Mesenchymal stem cell (in vitro differentiated cells and primary cell): Measurements from ENCODE around the gene LRP4.

ENCODE experiments used
- DNase-seq: peaks from one replicate; pipeline ENCODE4 v3.0.0-alpha.2; 2013
- H2AFZ ChIP-seq: one replicate; pipeline ENCODE4 v1.6.1; 2013; ENCODE audit warnings: low read depth, mild to moderate bottlenecking, control low read depth, inconsistent platforms, low read length, moderate library complexity
- H2AK5ac ChIP-seq: 2 replicates; pipeline ENCODE4 v1.6.1; 2013; ENCODE audit warnings: low read length, moderate library complexity, mild to moderate bottlenecking, inconsistent platforms; ENCODE audit not compliant: severe bottlenecking
- H2BK120ac ChIP-seq: one replicate; pipeline ENCODE4 v1.6.1; 2013; ENCODE audit warnings: low read depth, mild to moderate bottlenecking, inconsistent platforms, low read length, moderate library complexity
- H2BK12ac ChIP-seq, 2 experiments: one replicate each; pipeline ENCODE4 v1.6.1; 2013; ENCODE audit warnings: inconsistent platforms in 2 of 2, low read length in 2 of 2, mild to moderate bottlenecking in 2 of 2, moderate library complexity in 2 of 2, control low read depth in 1 of 2
- H2BK15ac ChIP-seq: one replicate; pipeline ENCODE4 v1.6.1; 2013; ENCODE audit warnings: mild to moderate bottlenecking, low read depth, inconsistent platforms; ENCODE audit not compliant: poor library complexity, severe bottlenecking
- H2BK5ac ChIP-seq: 2 replicates; pipeline ENCODE4 v1.6.1; 2013; ENCODE audit warnings: low read depth, mild to moderate bottlenecking, low read length, control low read depth, inconsistent platforms; ENCODE audit not compliant: poor library complexity, severe bottlenecking
- H3K14ac ChIP-seq, 2 experiments: one replicate each; pipeline ENCODE4 v1.6.1; 2013; ENCODE audit warnings: inconsistent platforms in 2 of 2, low read length in 2 of 2, control low read depth in 1 of 2, mild to moderate bottlenecking in 1 of 2, moderate library complexity in 1 of 2
- H3K18ac ChIP-seq, 2 experiments: one replicate each; pipeline ENCODE4 v1.6.1; 2013; ENCODE audit warnings: inconsistent platforms in 2 of 2, low read length in 2 of 2, control low read depth in 1 of 2, low read depth in 1 of 2, mild to moderate bottlenecking in 1 of 2
- H3K23ac ChIP-seq, 2 experiments: one replicate each; pipeline ENCODE4 v1.6.1; 2013; ENCODE audit warnings: inconsistent platforms in 2 of 2, low read length in 2 of 2, mild to moderate bottlenecking in 2 of 2, moderate library complexity in 2 of 2, control low read depth in 1 of 2
- H3K27ac ChIP-seq: 2 replicates; pipeline ENCODE4 v1.5.1; 2013; ENCODE audit warnings: mild to moderate bottlenecking, moderate library complexity, low read length, control low read depth, inconsistent platforms; ENCODE audit not compliant: poor library complexity, severe bottlenecking
- H3K27me3 ChIP-seq, 2 experiments: 2 replicates each; pipeline versions ENCODE4 v1.6.1 to v1.7.0; 2013; ENCODE audit warnings: low read length in 2 of 2, mild to moderate bottlenecking in 2 of 2, moderate library complexity in 2 of 2, control low read depth in 1 of 2, inconsistent platforms in 1 of 2; ENCODE audit not compliant: control insufficient read depth in 1 of 2, insufficient read depth in 1 of 2
- H3K36me3 ChIP-seq, 2 experiments: 2 replicates each; pipeline versions ENCODE4 v1.6.1 to v1.7.0; 2013; ENCODE audit warnings: low read length in 2 of 2, control low read depth in 1 of 2, inconsistent platforms in 1 of 2, low read depth in 1 of 2, mild to moderate bottlenecking in 1 of 2; ENCODE audit not compliant: insufficient read depth in 2 of 2, control insufficient read depth in 1 of 2
- H3K4ac ChIP-seq, 2 experiments: one replicate each; pipeline ENCODE4 v1.6.1; 2013; ENCODE audit warnings: inconsistent platforms in 2 of 2, low read length in 2 of 2, mild to moderate bottlenecking in 2 of 2, moderate library complexity in 2 of 2, control low read depth in 1 of 2, low read depth in 1 of 2
- H3K4me1 ChIP-seq: 2 replicates; pipeline ENCODE4 v1.6.1; 2013; ENCODE audit warnings: low read depth, low read length, control low read depth; ENCODE audit not compliant: control insufficient read depth, insufficient read depth
- H3K4me2 ChIP-seq: 2 replicates; pipeline ENCODE4 v1.6.1; 2013; ENCODE audit warnings: low read length, mild to moderate bottlenecking, inconsistent platforms; ENCODE audit not compliant: poor library complexity, severe bottlenecking
- H3K4me3 ChIP-seq, 2 experiments: 2 replicates each; pipeline versions ENCODE4 v1.5.1 to v1.7.0; 2013; ENCODE audit warnings: low read length in 2 of 2, mild to moderate bottlenecking in 2 of 2, control low read depth in 1 of 2, low read depth in 1 of 2; ENCODE audit not compliant: insufficient read depth in 1 of 2
- H3K79me1 ChIP-seq: replicated peaks from 2 replicates; pipeline ENCODE4 v1.6.1; 2013; ENCODE audit warnings: mild to moderate bottlenecking, control low read depth, low read length, inconsistent platforms; ENCODE audit not compliant: poor library complexity, severe bottlenecking
- H3K9ac ChIP-seq: 2 replicates; pipeline ENCODE4 v1.7.0; 2013; ENCODE audit warnings: mild to moderate bottlenecking, low read length, moderate library complexity
- H3K9me3 ChIP-seq: 2 replicates; pipeline ENCODE4 v1.7.0; 2013; ENCODE audit warnings: mild to moderate bottlenecking, low read length; ENCODE audit not compliant: control insufficient read depth
- H4K8ac ChIP-seq: one replicate; pipeline ENCODE4 v1.6.1; 2013; ENCODE audit warnings: inconsistent platforms, mild to moderate bottlenecking, low read length, moderate library complexity
- H4K91ac ChIP-seq: one replicate; pipeline ENCODE4 v1.6.1; 2013; ENCODE audit warnings: mild to moderate bottlenecking, low read length, inconsistent platforms
- WGBS: methylation state at CpG from one replicate; pipeline ENCODE4 v1.1.7; 2013; ENCODE audit warnings: mixed read lengths; 5-methylcytosine and 5-hydroxymethylcytosine counted together

The LRP4 gene

DNA sequence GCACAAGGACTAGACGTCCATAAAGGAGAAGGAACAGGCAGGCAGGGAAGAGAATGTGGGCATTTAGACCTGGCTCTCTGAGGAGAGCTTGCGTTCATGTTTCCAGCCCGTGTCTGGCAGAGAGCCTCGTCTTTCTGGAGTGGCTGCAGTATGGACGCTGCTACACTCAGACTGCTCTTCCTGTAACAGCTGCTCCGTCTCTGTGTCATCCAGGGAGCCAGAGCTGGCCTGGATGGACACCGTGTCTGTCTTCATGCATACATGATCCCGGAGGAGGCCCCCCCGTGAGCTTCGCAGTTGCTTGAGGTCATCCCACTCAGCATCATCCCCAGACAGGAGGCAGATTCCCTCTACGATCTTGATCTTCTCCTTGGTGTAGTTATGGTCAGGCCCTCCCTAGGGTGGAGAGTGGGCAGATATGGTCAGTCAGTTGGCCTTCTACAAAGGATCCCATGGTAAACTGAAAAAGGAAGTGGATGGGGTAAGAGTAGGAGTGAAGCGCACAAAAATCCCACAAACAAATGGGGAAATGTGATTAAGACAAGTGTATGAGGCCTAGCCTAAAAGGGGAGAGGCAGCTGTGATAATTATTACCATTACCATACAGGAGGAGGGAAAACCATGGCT, 59.3 kb downstream of the LRP4 start:
- H2BK120ac ChIP-seq, result no peak overlapping the region
- no peak overlapping the region for H2BK12ac ChIP-seq
- H3K14ac ChIP-seq, result no peak overlapping the region
- H3K4me1 ChIP-seq, result no peaks in the 10 kb centered on the region
- no peak overlapping the region for H3K23ac ChIP-seq
- no peak overlapping the region for H3K4me3 ChIP-seq
- no peak for DNase-seq
- no peak overlapping the region for H4K8ac ChIP-seq
- H2BK15ac ChIP-seq, result no peak overlapping the region
- WGBS, result 90% methylated on average over 12 of the region's 12 CpGs
- no peaks in the 10 kb centered on the region for H3K27me3 ChIP-seq
- no peak overlapping the region for H3K27ac ChIP-seq
- H3K36me3 ChIP-seq, result peaks cover 22 to 40% of the 10 kb centered on the region in 2 experiments
- no peak overlapping the region for H3K4ac ChIP-seq
- H2AK5ac ChIP-seq, result no peak overlapping the region
- no peak overlapping the region for H3K9ac ChIP-seq
- no peak overlapping the region for H4K91ac ChIP-seq
- H3K18ac ChIP-seq, result no peak overlapping the region
- H2AFZ ChIP-seq, result no peak overlapping the region
- no peak overlapping the region for H3K4me2 ChIP-seq
- no peaks in the 10 kb centered on the region for H3K9me3 ChIP-seq
- H3K79me1 ChIP-seq, result no peaks in the 10 kb centered on the region
- no peak overlapping the region for H2BK5ac ChIP-seq

DNA sequence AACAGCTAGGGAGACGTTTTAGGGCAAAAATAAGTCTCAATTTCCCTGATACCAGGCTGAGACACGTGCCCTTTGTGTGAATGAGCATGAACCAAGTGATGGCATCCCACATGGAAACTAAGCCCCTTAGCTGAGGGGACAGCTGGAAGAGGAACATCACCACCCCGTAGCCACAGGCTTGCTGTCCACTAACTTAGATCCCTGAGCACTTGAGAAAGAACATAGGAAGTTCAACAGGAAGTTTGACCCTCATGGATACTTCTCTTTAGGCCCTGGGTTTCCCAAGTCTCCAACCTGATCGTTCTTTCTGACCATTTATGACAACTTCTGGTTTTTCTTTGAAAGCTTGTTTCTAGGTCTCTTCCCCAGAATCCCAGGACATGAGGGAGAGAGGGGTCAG, 60.7 kb downstream of the LRP4 start:
- WGBS, result 88% methylated on average over 4 of the region's 4 CpGs
- Histone ChIP-seq H3K9me3 (no peaks in the 10 kb centered on the region), H2AK5ac (no peak overlapping the region)

DNA sequence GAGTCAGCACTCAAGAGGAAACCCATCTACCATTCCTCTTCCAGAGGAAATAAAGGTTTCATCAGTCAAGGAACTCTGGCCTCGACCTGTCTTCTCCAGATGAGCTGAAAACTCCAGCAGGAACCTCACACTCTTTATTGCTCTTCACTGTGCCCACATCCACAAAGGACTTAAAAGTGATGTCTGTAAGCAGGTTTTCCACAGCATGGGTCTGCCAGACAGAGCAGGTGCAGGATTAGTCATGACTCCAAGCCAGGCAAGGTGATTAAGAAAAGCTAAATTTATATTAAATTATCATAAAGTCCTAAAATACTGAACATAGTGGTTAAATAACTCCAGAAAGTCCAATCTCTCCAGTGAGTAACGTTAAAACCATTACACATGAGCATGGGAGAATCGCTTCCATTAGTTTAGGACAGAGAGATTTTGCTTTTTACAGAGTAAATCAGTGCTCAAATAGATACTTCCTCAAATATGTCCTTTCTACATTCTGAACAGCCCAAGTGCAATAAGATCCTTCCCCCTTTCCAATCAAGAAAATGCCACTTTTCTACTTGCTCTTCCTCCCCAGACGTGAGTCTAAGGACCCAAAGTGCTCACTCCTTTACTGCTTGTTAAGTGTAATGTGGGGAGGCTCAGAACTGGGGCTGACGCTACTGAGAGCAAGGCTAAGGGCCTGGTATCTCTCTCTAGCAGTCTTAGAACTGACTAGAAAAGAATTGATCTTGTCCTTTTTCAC, 61.6 kb downstream of the LRP4 start:
- H3K14ac ChIP-seq, result no peak overlapping the region
- no peaks in the 10 kb centered on the region for H3K9me3 ChIP-seq
- H3K4me1 ChIP-seq, result no peaks in the 10 kb centered on the region
- H3K23ac ChIP-seq, result no peak overlapping the region
- H3K4ac ChIP-seq, result no peak overlapping the region
- no peak overlapping the region for H2AK5ac ChIP-seq
- H2BK5ac ChIP-seq, result no peak overlapping the region
- H3K27ac ChIP-seq, result no peak overlapping the region
- H3K18ac ChIP-seq, result no peak overlapping the region
- H3K27me3 ChIP-seq, result no peaks in the 10 kb centered on the region
- no peak overlapping the region for H3K4me2 ChIP-seq
- H2BK120ac ChIP-seq, result no peak overlapping the region
- peaks cover 16 to 25% of the 10 kb centered on the region in 2 experiments for H3K36me3 ChIP-seq
- no peak overlapping the region for H2BK12ac ChIP-seq
- H3K79me1 ChIP-seq, result no peaks in the 10 kb centered on the region
- H2BK15ac ChIP-seq, result no peak overlapping the region
- no peak overlapping the region for H3K4me3 ChIP-seq
- H3K9ac ChIP-seq, result no peak overlapping the region
- DNase-seq, result no peak
- no peak overlapping the region for H4K8ac ChIP-seq
- H4K91ac ChIP-seq, result no peak overlapping the region
- 100% methylated on average over 2 of the region's 5 CpGs for WGBS
- no peak overlapping the region for H2AFZ ChIP-seq

More for the DNA sequence above, 60.7 kb downstream of the LRP4 start:
- Histone ChIP-seq H2BK12ac (no peak overlapping the region), H4K91ac (no peak overlapping the region), H2BK120ac (no peak overlapping the region), H3K18ac (no peak overlapping the region), H3K79me1 (no peaks in the 10 kb centered on the region), H2AFZ (no peak overlapping the region), H3K27me3 (no peaks in the 10 kb centered on the region), H3K4ac (no peak overlapping the region), H3K27ac (no peak overlapping the region), H3K4me1 (no peaks in the 10 kb centered on the region), H3K9ac (no peak overlapping the region), H4K8ac (no peak overlapping the region), H3K23ac (no peak overlapping the region), H3K4me3 (no peak overlapping the region), H3K36me3 (peaks cover 17 to 30% of the 10 kb centered on the region in 2 experiments), H2BK5ac (no peak overlapping the region), H3K4me2 (no peak overlapping the region), H3K14ac (no peak overlapping the region), H2BK15ac (no peak overlapping the region)
- no peak for DNase-seq

DNA sequence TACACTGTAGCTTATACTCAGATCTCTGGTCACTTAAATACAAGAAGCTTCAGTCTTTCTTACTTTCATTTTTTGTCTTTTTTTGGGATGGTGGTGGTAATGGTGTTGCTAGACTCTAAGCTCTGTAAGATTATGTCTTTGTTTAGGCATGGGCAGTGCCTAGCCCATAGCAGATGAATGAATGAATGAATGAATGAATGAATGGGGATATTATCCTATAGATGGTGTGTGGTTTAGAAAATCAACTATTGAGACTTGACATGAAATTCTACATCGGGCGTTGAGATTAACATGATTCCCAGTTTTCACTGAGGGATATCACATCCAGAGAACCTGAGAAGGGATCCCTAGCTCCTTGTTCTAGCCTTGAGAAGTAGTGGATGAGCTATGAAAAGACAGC, 62.5 kb downstream of the LRP4 start:
- H3K27ac ChIP-seq, result no peak overlapping the region
- no peaks in the 10 kb centered on the region for H3K9me3 ChIP-seq
- H3K4me3 ChIP-seq, result no peak overlapping the region
- no peak overlapping the region for H2AFZ ChIP-seq
- H3K4me2 ChIP-seq, result no peak overlapping the region
- no peak for DNase-seq
- no peaks in the 10 kb centered on the region for H3K79me1 ChIP-seq
- no peak overlapping the region for H2BK5ac ChIP-seq
- no peak overlapping the region for H3K23ac ChIP-seq
- no peak overlapping the region for H3K18ac ChIP-seq
- H2AK5ac ChIP-seq, result no peak overlapping the region
- no peak overlapping the region for H2BK12ac ChIP-seq
- H4K8ac ChIP-seq, result no peak overlapping the region
- H3K4ac ChIP-seq, result no peak overlapping the region
- no peak overlapping the region for H3K14ac ChIP-seq
- H3K36me3 ChIP-seq, result peaks cover 16 to 25% of the 10 kb centered on the region in 2 experiments
- no peaks in the 10 kb centered on the region for H3K27me3 ChIP-seq
- no peak overlapping the region for H2BK120ac ChIP-seq
- WGBS, result 98% methylated on average over 2 of the region's 2 CpGs
- H4K91ac ChIP-seq, result no peak overlapping the region
- no peaks in the 10 kb centered on the region for H3K4me1 ChIP-seq
- H3K9ac ChIP-seq, result no peak overlapping the region
- no peak overlapping the region for H2BK15ac ChIP-seq
